ENCODE data around the gene OOSP2. TPM values are rescaled to one million over a fixed set of nuclear protein-coding genes. Genes with fewer than 3 reads are reported as not detected.
"Not testable (repeated sequence)": the region's sequence is repeated elsewhere in the genome, so short reads cannot be mapped to it uniquely, and the experiment has no call there.

Gene OOSP2
- total and polyA plus RNA-seq, 4 donors, result not detected

DNA sequence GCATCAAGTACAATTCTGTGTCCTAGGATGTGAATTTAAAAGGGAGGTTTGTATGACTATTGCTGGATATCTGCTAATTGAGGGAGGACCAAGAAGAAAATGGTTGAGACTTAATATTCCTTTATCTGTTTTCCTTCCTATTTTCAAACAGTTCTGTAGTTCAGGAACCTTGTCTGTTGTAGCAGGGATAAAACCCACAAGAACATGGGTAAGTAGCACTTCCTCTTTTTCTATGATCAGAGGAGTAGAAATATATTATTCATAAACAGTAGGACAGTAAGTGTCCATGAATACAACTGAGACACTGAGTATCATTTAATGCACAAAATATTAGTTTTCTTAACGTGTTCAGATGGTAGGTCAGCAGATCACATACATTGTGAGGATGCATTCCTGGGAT is 23.9 kb downstream of the OOSP2 start:
- Histone ChIP-seq H3K27ac (ENCODE audit: low read depth in 1 of 2, low read length in 1 of 2) (no peak overlapping the region), H3K9me3 (ENCODE audit: control insufficient read depth in 4 of 4, insufficient read depth in 3 of 4, low read length in 3 of 4) (no peaks in the 10 kb centered on the region), H3K36me3 (ENCODE audit: control insufficient read depth in 4 of 4, insufficient read depth in 4 of 4, low read length in 4 of 4) (no peaks in the 10 kb centered on the region), H3K27me3 (ENCODE audit: control insufficient read depth in 3 of 3, insufficient read depth in 3 of 3, low read length in 2 of 3) (no peaks in the 10 kb centered on the region), H3K9ac (ENCODE audit: insufficient read depth in 1 of 2, low read length in 2 of 2) (no peak overlapping the region), H3K4me3 (no peak overlapping the region), H3K4me1 (ENCODE audit: control insufficient read depth in 5 of 5, insufficient read depth in 5 of 5, low read length in 5 of 5) (no peaks in the 10 kb centered on the region)
- 61 to 65% methylated on average over 1 of the region's 1 CpG for WGBS, 2 donors
- ATAC-seq (ENCODE audit: insufficient read depth, low FRiP score) (no peak), DNase-seq (no peak)
- TF ChIP-seq, protein P1, sequence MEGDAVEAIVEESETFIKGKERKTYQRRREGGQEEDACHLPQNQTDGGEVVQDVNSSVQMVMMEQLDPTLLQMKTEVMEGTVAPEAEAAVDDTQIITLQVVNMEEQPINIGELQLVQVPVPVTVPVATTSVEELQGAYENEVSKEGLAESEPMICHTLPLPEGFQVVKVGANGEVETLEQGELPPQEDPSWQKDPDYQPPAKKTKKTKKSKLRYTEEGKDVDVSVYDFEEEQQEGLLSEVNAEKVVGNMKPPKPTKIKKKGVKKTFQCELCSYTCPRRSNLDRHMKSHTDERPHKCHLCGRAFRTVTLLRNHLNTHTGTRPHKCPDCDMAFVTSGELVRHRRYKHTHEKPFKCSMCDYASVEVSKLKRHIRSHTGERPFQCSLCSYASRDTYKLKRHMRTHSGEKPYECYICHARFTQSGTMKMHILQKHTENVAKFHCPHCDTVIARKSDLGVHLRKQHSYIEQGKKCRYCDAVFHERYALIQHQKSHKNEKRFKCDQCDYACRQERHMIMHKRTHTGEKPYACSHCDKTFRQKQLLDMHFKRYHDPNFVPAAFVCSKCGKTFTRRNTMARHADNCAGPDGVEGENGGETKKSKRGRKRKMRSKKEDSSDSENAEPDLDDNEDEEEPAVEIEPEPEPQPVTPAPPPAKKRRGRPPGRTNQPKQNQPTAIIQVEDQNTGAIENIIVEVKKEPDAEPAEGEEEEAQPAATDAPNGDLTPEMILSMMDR (IDR thresholded peaks at IDR 0.05; ENCODE audit: control extremely low read depth, extremely low read depth), result no peak

DNA sequence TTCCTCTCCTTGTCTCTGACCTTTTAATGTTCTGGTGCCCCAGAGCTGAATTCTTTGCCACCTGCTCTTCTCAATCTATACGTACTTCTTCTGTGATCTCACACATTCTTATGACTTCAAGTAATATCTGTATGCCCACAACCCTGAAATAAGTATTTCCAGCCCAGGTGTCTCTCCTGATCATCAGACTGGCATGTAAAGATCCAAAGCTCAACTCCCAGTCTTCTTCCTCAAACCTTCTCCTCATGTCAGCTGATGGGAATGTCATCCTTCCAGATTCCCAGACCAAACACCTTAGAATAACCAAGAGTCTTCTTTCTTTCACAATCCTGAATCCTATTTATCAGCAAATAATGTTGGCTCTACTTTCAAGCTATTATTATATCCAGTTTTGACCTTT is 25.6 kb downstream of the OOSP2 start:
- DNase-seq, result no peak
- H3K27ac ChIP-seq (ENCODE audit: low read depth in 1 of 2, low read length in 1 of 2), result no peak overlapping the region
- no peaks in the 10 kb centered on the region for H3K27me3 ChIP-seq (ENCODE audit: control insufficient read depth in 3 of 3, insufficient read depth in 3 of 3, low read length in 2 of 3)
- ATAC-seq (ENCODE audit: insufficient read depth, low FRiP score), result no peak
- no peak overlapping the region for H3K9ac ChIP-seq (ENCODE audit: insufficient read depth in 1 of 2, low read length in 2 of 2)
- H3K36me3 ChIP-seq (ENCODE audit: control insufficient read depth in 4 of 4, insufficient read depth in 4 of 4, low read length in 4 of 4), result no peaks in the 10 kb centered on the region
- H3K9me3 ChIP-seq (ENCODE audit: control insufficient read depth in 4 of 4, insufficient read depth in 3 of 4, low read length in 3 of 4), result no peaks in the 10 kb centered on the region
- TF ChIP-seq, protein P1 (IDR thresholded peaks at IDR 0.05; ENCODE audit: control extremely low read depth, extremely low read depth), result no peak
- WGBS, 2 donors, result 81 to 84% methylated on average over 1 of the region's 1 CpG
- H3K4me1 ChIP-seq (ENCODE audit: control insufficient read depth in 5 of 5, insufficient read depth in 5 of 5, low read length in 5 of 5), result no peaks in the 10 kb centered on the region
- no peak overlapping the region for H3K4me3 ChIP-seq

DNA sequence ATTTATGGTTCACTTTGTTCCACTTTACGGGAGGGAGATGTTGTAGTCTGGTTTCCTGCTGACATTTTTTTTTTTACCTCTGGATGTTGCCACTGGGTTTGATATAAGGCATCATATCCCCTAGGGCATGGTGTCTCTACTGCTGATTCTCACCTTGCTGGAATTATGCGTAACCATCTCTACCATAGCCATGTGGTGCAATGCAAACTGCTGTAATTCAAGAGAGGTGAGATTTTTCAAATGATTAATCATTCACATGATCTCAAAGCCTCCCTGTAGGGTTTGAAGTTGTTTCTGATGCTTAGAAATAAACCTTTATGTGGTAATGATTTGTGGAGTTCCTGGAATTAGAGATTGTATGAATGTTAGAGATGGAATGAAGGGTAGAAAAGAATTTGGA is 29.2 kb downstream of the OOSP2 start:
- WGBS, 2 donors, result 57 to 63% methylated on average over 2 of the region's 2 CpGs
- Histone ChIP-seq H3K4me3 (no peak overlapping the region), H3K27me3 (ENCODE audit: control insufficient read depth in 3 of 3, insufficient read depth in 3 of 3, low read length in 2 of 3) (no peaks in the 10 kb centered on the region), H3K36me3 (ENCODE audit: control insufficient read depth in 4 of 4, insufficient read depth in 4 of 4, low read length in 4 of 4) (no peaks in the 10 kb centered on the region), H3K4me1 (ENCODE audit: control insufficient read depth in 5 of 5, insufficient read depth in 5 of 5, low read length in 5 of 5) (no peaks in the 10 kb centered on the region), H3K9ac (ENCODE audit: insufficient read depth in 1 of 2, low read length in 2 of 2) (no peak overlapping the region), H3K9me3 (ENCODE audit: control insufficient read depth in 4 of 4, insufficient read depth in 3 of 4, low read length in 3 of 4) (no peaks in the 10 kb centered on the region), H3K27ac (ENCODE audit: low read depth in 1 of 2, low read length in 1 of 2) (no peak overlapping the region)
- TF ChIP-seq, protein P1 (IDR thresholded peaks at IDR 0.05; ENCODE audit: control extremely low read depth, extremely low read depth), result no peak
- no peak for DNase-seq
- no peak for ATAC-seq (ENCODE audit: insufficient read depth, low FRiP score)

DNA sequence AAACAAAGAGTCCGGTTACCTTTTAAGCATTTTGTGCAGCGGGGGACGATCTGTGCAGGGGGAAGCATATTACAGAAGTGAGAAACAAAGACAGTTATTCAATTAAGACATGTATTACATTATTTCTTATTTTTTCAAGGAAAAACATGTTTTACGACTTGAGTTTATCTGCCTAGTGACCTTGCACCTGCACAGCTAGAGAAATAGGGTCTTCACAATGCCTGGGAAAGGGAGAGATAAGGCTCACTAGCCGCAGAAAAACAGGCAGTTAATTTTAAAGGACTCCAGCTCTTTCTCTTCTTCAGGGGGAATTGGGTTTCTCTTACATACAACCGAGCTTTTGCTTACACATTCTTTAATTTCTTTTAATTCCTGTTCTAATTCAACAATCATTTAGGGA is 31.4 kb downstream of the OOSP2 start:
- not testable (repeated sequence) for H3K9me3 ChIP-seq (ENCODE audit: control insufficient read depth in 4 of 4, insufficient read depth in 3 of 4, low read length in 3 of 4); H3K4me1 ChIP-seq (ENCODE audit: control insufficient read depth in 5 of 5, insufficient read depth in 5 of 5, low read length in 5 of 5); DNase-seq; H3K27me3 ChIP-seq (ENCODE audit: control insufficient read depth in 3 of 3, insufficient read depth in 3 of 3, low read length in 2 of 3); H3K27ac ChIP-seq (ENCODE audit: low read depth in 1 of 2, low read length in 1 of 2); H3K4me3 ChIP-seq; H3K9ac ChIP-seq (ENCODE audit: insufficient read depth in 1 of 2, low read length in 2 of 2); H3K36me3 ChIP-seq (ENCODE audit: control insufficient read depth in 4 of 4, insufficient read depth in 4 of 4, low read length in 4 of 4); ATAC-seq (ENCODE audit: insufficient read depth, low FRiP score)
- 80 to 88% methylated on average over 6 of the region's 6 CpGs for WGBS, 2 donors
